ENCODE results near the gene COPS8. TPM values are rescaled to one million over a fixed set of nuclear protein-coding genes. Genes with fewer than 3 reads are reported as not detected.

COPS8 gene
- 100 to 1,000 TPM in 2 of 4 donors, 10 to 100 TPM in 2; 91.1 to 103 (median 98.8) TPM for polyA plus RNA-seq (ENCODE audit: insufficient read length in 4 of 4)

DNA sequence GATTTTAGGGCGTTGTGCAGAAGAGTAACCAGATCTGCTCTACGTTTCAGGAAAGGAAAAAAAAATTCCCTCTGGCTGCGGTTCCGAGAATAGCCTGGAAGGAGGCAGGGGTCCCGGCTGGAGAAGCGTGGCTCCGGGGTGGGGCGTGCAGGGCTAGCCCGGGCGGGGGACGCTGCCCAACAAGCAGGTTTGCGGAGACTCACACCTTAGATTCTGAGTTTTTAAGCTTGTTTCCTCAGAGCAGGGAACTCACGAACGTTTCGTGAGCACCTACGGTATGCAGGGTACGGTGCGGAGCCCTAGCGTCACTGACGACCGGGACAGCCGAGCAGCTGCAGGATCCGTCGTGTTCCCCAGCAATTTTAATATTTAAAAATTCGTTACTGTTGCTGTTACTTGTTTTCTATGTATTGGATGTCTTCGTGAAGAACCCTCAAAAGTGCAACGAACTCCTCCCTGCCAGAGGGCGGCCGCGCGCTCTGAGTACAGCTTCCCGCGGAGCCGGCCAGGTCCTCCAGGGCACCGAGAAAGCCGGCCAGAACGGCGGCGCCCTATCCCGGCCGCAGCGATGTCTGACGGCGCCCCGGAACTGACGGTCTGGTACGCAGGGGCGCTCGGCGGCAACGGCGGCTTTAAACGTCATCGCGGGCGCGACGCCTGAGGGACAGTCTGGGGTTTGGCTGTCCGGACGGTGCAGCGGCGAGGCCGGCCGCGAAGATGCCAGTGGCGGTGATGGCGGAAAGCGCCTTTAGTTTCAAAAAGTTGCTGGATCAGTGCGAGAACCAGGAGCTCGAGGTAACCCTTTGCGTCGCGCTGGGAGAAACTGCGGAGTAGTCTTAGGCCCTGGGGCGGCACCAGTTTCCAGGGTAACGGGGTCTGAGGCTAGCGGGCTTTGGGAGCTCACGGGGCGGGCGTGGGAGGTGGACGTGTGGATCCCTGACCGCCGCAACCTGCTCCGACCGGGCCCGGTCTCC, at the start of gene COPS8:
COPS8 (plus strand) TSS at position 642 of the 974 bp plus-strand sequence; CDS start at position 718, 76 bp downstream.
- peak; percentile 86 to 91 (median 89) for DNase-seq (ENCODE audit: low read depth in 4 of 4, low spot score in 3 of 4)

DNA sequence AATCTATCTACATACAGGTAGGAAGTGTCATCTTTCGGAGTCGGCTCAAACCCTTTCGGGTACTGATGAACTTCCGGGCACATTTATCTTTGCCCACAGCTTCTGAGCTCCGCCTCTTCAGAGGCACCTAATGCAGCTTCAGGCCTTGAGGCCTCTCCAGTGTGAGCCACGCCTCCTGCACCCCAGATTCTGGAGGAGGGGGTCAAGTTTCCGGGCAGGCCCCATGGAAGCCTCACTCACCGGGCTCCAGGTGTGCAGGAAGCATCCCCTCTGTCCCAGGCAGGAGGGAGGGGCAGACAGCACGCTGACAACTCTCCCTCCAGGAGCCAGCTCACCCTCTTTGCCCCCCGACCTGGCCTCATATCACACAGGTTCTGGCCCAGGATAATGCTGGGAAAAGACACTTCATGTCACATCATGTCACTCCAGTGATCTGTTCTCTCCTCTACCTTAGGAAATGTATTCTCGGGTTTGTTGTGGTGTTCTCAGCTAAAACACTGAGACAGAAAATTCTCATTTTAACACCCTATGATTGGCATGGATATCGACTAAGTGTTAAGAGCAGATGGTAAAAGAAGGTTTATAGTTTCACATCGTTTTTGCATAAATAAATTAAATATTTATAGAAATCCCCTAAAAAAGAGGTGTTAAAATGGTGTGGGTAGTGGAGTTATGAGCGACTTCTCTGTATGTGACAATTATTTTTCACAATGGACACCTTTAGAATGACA, 46.2 kb upstream of the COPS8 start:
- no peak for DNase-seq (ENCODE audit: low read depth in 4 of 4, low spot score in 3 of 4)

DNA sequence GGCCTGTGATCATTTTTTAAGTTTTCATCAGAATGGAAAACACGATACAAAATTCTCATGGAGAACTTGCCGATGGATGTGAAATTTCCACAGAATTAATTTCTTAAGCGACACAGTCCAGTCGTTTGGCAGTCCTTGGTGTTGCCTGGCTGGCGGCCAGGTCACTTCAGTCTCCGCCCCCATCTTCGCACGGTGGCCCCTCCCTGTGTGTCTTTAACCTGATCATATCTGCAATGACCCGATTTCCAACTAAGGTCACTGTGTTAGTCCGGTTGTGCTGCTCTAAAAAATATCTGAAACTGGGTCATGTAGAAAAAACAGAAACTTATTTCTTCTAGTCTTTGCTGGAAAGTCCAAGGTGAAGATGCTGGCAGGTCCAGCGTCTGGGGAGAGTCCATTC, 44.5 kb upstream of the COPS8 start:
- no peak for DNase-seq (ENCODE audit: low read depth in 4 of 4, low spot score in 3 of 4)

DNA sequence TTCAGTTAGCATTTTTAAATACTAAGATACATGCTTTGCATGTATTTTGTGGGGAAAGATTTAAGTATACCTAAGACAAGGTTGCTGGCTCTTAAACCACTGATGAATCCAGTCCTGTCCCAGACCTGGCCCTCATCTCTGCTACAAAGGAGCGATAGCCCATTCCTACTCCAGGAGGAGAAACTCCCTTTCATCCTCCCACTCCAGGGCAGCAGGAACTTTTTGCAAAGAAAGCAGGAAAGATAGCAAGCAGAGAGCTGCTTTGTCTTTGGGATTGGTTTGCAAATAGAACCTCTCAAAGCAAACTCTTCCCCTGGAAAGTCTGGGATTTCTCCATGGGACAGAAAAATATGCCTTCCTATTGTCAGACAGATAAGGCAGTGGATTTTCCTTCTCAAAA, 43.6 kb upstream of the COPS8 start:
- DNase-seq (ENCODE audit: low read depth in 4 of 4, low spot score in 3 of 4) = no peak

DNA sequence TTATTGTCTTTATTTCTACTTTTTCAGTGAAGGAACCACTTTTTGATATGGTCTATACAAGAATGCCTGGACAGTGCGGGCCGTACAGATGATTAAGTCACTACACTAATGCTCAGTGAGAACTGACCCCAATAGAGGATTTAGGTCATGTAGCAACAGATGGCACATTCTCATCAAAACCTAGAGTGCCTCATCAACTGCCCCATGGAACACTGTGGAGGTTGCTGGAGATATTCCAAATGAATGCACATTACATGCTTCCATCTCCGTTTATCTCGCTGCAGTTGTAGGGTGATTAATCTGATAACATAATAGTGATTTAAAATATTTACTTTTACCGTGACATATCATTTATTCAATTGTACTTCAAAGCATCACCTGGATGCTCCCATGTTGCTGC, 41.8 kb upstream of the COPS8 start:
- no peak for DNase-seq (ENCODE audit: low read depth in 4 of 4, low spot score in 3 of 4)

DNA sequence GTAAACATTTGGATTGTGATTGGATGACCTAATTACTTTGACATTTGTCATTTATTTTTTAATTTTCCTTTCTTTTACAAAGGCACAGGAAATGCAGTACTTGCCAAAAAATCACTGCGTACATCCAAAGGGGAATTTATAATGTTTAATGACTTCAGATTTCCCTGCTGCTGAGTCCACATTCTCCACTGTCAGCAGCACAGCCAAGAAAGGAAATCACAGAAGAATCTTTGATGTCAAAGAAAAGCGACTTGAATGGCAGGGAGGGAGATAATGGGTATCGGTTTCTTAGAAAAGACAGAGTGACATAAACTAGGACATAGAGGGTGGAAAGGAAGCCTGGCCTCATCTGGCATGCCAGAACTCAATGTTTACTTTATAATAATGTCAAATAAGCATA, 41.4 kb upstream of the COPS8 start:
- no peak for DNase-seq (ENCODE audit: low read depth in 4 of 4, low spot score in 3 of 4)

DNA sequence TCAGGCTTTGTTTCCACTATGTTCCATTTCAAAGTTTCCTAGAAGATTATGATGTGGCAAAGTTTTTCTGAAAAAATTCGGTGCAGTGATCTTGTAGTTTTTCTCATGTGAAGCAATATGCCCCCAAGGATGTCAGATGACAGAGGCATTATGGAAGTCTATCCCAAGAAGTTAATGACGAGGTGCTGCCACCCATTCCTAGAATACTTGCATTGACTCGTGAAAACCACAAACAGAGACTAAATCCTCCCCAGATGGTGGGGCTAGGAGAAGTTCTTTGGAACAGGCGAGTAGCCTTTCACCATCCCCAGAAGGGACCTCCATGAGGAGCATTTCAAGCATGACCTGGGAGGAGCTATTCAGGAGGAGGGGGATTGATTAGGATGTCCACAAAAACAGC, 40.2 kb upstream of the COPS8 start:
- DNase-seq (ENCODE audit: low read depth in 4 of 4, low spot score in 3 of 4) = no peak

DNA sequence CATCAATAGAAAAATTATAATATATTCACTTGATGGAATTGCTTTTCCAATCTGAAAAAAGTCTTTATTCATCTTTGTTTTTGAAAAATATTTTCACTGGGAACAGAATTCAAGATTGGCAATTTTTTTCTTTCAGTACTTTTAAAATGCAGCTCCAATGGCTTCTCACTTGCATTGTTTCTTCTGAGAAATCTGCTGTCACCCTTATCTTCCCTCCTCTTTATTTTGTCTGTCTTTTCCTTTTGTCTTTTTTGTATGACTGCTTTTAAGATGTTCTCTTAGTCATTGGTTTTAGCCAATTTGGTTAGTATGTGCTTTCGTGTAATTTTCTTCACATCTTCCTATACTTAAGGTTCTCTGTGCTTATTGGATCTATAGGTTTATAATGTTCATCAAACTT, 37.1 kb upstream of the COPS8 start:
- DNase-seq (ENCODE audit: low read depth in 4 of 4, low spot score in 3 of 4) = no peak

DNA sequence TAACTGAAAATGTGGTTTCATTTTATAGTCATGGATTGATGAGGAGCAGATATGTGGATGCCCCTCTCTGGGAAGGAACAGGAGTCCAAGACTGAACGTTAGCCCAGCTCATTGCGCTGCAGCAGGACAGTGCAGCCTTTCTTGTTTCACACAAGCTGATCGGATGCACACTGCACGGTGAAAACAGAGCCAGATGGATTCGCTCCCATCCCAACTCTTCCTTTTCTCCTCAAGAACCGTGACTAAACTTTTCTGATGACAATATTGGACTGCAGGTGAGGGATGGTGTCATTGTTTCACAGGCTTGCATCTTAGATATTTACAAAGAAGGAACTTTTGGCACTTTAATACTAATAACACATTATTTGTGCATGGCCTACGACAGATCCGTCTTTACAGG, 33.8 kb upstream of the COPS8 start:
- no peak for DNase-seq (ENCODE audit: low read depth in 4 of 4, low spot score in 3 of 4)

DNA sequence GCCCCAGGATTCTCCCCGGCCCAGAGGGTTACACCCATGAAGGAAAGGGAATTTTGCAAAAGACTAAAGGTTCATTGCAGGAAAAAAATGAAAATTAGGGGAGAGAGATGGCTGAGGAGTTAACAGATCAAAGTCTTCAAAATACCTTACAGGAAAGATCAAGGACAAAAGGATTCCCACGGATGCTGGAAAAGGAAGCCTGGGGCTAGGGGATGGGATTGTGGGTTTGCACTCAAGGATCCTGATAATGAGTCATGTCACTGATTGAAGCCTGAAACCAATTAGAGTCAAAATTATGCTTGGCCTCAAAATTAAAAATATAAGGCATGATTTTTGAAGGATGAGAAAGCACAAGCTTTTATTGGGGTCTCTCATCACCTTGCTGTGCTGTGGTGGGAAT, 32.6 kb upstream of the COPS8 start:
- no peak for DNase-seq (ENCODE audit: low read depth in 4 of 4, low spot score in 3 of 4)

DNA sequence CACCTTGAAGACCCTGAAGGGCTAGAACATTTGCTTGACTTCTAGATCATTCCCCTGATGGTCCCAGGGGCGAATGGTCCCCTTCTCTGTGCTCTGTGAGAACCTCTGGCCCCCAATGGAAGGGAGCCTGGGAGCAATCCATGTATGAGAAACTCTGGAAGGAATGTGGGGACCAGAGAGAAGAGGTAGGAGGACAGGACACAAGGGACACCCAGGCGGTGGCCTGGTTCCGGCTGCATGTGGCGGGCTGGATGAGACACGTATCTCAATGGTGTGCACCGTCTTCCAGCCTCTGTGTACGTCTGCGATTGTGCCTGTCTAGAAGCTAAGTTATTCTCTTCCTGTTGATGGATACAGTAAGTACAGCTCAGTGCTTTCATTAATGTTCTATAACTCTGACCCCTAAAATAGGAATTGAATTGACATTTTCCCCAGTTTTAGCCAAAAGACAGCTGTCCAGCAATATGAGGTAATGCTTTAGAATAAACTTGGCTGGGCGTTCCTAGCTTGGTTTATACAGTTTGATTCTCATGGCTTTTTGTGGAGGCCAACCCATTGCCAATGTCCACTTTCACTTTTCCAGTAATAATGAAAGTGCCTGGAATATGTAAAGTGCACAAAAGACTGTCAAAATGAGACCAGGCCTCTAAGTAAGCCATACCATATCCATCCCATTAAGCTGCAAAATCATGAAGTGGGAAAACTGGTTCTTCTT, 30.1 kb upstream of the COPS8 start:
- DNase-seq (ENCODE audit: low read depth in 4 of 4, low spot score in 3 of 4) = no peak

DNA sequence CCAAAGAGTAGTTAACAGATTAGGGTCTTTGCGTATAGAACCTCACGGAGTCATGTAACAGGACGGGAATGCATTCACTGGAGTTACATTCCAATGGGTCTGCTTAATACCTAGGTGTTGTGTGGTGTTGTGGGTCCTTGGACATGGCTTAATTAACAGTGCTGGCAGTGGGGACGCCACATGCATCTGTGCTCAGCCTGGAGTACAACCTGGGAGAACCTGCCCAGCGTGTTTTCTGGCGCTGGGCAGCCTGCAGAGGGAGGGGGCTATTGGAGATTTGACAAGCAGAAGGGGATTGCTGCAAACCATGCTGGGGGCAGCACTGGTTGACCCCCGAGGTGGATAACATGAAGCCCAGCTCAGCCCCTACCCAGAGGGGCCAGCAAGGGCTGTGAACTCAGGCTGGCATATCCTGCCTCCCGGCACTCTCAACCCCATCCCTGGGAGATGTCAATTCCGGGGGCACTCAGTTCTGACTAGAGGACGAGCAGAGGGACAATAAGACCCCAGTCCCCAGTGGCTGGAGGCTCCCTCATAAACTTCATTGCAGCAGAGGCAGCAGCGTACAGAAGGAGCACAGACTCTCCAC, 29.3 kb upstream of the COPS8 start:
- DNase-seq (ENCODE audit: low read depth in 4 of 4, low spot score in 3 of 4) = no peak

DNA sequence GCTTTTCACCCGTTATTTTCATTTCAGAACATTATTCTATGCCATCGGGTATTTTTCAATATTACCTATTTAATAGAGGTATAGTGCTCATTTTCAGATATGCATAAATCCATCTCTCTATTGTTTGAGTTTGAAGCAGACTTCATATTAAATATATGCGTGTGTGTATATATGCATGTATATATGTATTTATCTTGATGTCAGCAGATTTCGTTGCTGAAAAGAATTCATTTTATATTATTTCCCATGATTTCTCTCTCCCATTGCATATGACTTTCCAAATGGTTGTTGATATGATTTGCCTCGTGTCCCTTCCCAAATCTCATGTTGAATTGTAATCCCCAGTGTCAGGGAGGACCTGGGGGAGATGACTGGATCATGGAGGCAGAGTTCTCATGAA, 28.6 kb upstream of the COPS8 start:
- no peak for DNase-seq (ENCODE audit: low read depth in 4 of 4, low spot score in 3 of 4)

DNA sequence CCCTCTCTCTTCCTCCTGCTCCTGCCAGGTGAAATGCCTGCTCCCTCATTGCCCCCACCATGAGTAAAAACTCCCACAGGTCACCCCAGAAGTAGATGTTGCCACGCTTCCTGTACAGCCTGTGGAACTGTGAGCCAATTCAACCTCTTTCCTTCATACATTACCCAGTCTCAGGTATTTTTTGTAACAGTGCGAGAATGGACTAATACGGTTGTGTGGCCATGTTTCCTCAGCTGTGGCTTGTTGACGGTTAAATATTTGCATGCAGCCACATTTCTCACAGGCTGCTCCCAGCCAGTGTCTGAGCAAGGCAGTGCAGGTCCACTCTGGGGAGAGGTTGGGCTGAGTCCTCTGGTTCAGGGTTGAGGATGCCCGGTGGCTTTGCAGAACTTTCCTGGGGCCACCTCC, 27.8 kb upstream of the COPS8 start:
- no peak for DNase-seq (ENCODE audit: low read depth in 4 of 4, low spot score in 3 of 4)

DNA sequence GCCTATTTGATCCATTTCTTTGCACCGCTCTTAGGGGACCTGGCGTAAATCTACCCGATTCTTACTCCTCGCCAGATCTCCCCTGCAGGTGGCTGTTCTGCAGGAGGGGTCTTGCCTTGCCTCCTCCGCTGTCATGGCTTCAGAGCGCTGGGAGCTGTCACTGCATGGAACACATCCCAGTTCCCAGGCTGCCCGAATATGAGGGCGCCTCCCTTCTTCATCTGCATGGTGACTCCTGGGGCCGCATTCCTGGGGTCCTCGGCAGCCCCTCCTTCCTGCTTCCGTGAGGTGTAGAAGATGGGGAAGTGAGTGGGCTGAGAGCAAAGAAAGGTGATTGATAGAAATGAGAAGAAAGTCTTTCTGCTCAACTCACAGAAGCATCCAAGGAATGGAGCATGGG, 27.3 kb upstream of the COPS8 start:
- no peak for DNase-seq (ENCODE audit: low read depth in 4 of 4, low spot score in 3 of 4)

DNA sequence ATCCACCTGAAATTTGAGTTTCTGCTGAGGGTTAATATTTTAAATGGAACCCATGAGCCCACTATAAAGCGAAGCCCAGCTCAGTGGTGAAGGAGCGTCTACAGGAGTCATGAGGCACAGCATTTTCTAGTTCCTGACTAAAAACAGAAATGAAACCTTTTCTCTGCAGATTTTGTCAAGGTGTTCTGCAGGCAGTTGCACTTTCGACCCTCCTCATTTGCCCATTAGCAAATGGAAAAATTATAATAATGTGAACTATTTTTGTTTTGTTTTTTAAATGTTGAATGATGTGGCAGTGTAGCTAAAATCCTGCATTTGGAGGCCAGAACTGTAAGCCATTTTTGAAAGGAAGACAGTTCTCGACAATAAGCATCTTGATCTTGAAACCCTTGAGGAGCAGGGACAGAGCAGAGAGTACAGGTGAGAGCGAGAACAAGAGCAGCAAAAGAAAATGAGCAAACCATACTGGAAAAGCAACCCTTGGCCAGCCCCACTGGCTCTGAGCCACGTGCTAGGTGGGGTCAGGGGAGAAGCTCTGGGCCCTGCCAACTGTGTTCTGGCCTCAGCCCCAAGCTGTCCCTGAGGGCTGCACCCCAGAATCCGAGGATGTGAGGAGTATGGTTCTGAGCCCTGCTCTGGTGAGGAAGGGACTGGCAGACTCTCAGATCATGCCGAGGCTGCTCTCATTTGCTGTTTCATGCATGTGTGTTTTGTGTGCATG, 26.4 kb upstream of the COPS8 start:
- no peak for DNase-seq (ENCODE audit: low read depth in 4 of 4, low spot score in 3 of 4)

DNA sequence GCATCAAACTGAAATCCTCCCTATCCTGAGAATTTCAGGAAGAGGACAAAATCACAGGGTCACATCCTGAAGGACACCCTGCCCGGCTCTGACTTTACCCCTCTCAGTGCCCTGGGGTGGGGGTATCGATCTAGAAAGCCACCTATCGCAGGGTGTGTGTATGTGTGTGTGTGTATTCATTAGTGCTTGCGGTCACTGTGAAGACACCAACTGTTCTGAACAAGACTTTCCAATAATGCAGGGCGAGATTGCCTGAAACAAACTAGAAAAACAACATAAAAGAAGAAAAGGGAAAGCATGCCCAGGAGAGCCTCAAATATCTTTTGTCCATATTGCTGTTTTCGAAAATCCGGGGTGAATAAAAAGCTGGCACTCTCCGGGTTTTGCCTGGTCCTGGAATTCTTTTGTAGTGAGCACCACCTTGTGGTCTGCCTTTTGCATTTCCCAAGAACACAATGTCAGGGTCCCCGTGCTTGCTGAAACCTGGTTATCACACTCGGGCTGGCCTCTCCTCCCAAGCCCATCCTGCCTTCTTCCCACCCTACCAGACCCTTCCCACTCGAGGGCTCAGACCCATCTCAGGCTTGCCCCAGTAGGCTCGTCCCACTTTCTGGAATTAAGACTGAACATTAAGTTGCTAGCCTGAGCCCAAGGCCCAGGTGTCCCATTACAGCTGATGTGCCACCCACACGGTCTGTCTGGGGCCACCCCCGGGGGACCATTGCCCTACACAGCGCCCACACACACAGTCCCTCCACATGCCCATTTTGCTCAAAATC, 25.0 kb upstream of the COPS8 start:
- DNase-seq (ENCODE audit: low read depth in 4 of 4, low spot score in 3 of 4) = peak; percentile 55 to 67 (median 62)

DNA sequence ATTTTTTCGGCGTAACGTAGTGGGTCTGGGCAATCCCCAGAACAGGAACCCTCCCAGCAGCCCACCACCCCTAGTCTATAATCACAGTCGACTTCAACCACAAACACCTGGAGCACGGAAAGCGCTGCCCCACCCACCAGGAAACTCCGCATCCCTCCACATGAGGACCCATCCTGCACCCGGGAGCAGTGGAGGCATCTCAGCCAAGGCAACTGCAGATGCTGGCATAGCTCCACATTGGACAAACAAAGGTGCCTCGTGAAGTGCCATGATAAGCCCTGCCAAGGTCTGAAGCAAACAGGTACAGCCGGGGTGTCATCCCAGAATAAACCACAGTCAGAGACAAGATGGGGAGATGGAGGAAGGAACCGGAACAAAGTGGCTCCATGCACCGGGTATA, 24.3 kb upstream of the COPS8 start:
- no peak for DNase-seq (ENCODE audit: low read depth in 4 of 4, low spot score in 3 of 4)

DNA sequence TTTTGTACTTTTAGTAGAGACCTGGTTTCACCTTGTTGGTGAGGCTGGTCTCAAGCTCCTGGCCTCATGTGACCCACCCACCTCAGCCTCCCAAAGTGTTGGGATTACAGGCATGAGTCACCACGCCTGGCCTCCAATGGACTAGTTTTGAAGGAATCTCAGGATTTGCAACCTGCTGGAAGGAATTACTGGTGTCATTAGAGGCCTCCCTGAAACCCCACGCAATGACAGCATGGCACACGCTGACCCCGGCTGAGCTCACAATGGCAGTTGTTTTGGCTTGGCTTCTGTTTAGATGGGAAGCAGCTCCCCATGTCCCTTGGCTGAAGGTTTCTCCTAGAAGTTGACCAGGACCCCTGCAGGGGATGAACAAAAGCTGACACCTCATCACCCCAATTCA, 23.1 kb upstream of the COPS8 start:
- DNase-seq (ENCODE audit: low read depth in 4 of 4, low spot score in 3 of 4) = no peak

Data from right renal pelvis (tissue), 4 donors.